ENCODE measurements around the gene STIM2.
"Not testable (repeated sequence)": the region's sequence is repeated elsewhere in the genome, so short reads cannot be mapped to it uniquely, and the experiment has no call there.

STIM2 gene

GRCh38 chr4:27005905-27006590 is 145.4 kb downstream of the STIM2 start:
- no peak for DNase-seq

- DNase-seq = no peak
Measured at GRCh38 chr4:27006646-27007045, 146.0 kb downstream of the STIM2 start.

- DNase-seq = no peak
Measured at GRCh38 chr4:27007507-27007906, 146.9 kb downstream of the STIM2 start.

- no peak for DNase-seq
Measured at GRCh38 chr4:27008679-27009078, 148.0 kb downstream of the STIM2 start.

- no peak for DNase-seq
Measured at GRCh38 chr4:27009539-27009938, 148.9 kb downstream of the STIM2 start.

GRCh38 chr4:27010334-27010940 is 149.8 kb downstream of the STIM2 start:
- no peak for DNase-seq

GRCh38 chr4:27011401-27011800 is 150.8 kb downstream of the STIM2 start:
- DNase-seq = no peak

- no peak for DNase-seq
Measured at GRCh38 chr4:27013012-27013411, 152.4 kb downstream of the STIM2 start.

- no peak for DNase-seq
Measured at GRCh38 chr4:27016551-27016950, 155.9 kb downstream of the STIM2 start.

- no peak for DNase-seq
Measured at GRCh38 chr4:27017623-27018022, 157.0 kb downstream of the STIM2 start.

- no peak for DNase-seq
Measured at GRCh38 chr4:27018076-27018475, 157.4 kb downstream of the STIM2 start.

- no peak for DNase-seq
Measured at GRCh38 chr4:27018910-27019309, 158.3 kb downstream of the STIM2 start.

- DNase-seq = no peak
Measured at GRCh38 chr4:27019766-27020165, 159.1 kb downstream of the STIM2 start.

GRCh38 chr4:27020203-27020602 is 159.6 kb downstream of the STIM2 start:
- no peak for DNase-seq

- DNase-seq = no peak
Measured at GRCh38 chr4:27020603-27021002, 160.0 kb downstream of the STIM2 start.

GRCh38 chr4:27022963-27023362 is 162.3 kb downstream of the STIM2 start:
- no peak for DNase-seq

GRCh38 chr4:27023366-27023765 is 162.7 kb downstream of the STIM2 start:
- DNase-seq = no peak

GRCh38 chr4:27024805-27025204 is 164.2 kb downstream of the STIM2 start:
- DNase-seq = no peak

GRCh38 chr4:27027428-27027827 is 166.8 kb downstream of the STIM2 start:
- DNase-seq = no peak

- DNase-seq = not testable (repeated sequence)
Measured at GRCh38 chr4:27035127-27035526, 174.5 kb downstream of the STIM2 start.

GRCh38 chr4:27040356-27040755 is 179.7 kb downstream of the STIM2 start:
- DNase-seq = no peak

- DNase-seq = no peak
Measured at GRCh38 chr4:27042411-27042810, 181.8 kb downstream of the STIM2 start.

GRCh38 chr4:27043200-27043599 is 182.6 kb downstream of the STIM2 start:
- DNase-seq = no peak

- no peak for DNase-seq
Measured at GRCh38 chr4:27046851-27047250, 186.2 kb downstream of the STIM2 start.
